Activated naive CD8-positive, alpha-beta T cell (primary cell): ENCODE measurements around the gene ARVCF.
A peak's percentile ranks its signal among the peaks of the same experiment; 100 is the strongest.

ENCODE experiments used
- H3K27ac Mint-ChIP-seq: one replicate; pipeline ENCODE4 v1.8.0; 2021; ENCODE audit warnings: mixed read lengths
- H3K27me3 Mint-ChIP-seq: one replicate; pipeline ENCODE4 v1.8.0; 2021; ENCODE audit warnings: mixed read lengths
- H3K36me3 Mint-ChIP-seq: one replicate; pipeline ENCODE4 v1.8.0; 2021; ENCODE audit warnings: mixed read lengths
- H3K4me1 Mint-ChIP-seq: one replicate; pipeline ENCODE4 v1.8.0; 2021; ENCODE audit warnings: low read depth, mixed read lengths
- H3K4me3 Mint-ChIP-seq: one replicate; pipeline ENCODE4 v1.8.0; 2021; ENCODE audit warnings: mild to moderate bottlenecking, mixed read lengths
- H3K9me3 Mint-ChIP-seq: one replicate; pipeline ENCODE4 v1.8.0; 2021; ENCODE audit warnings: low read depth, mixed read lengths

ARVCF gene

GRCh38 chr22:20027966-20028854, 11.6 kb upstream of the ARVCF start:
- no peaks in the 10 kb centered on the region for H3K36me3 Mint-ChIP-seq
- no peaks in the 10 kb centered on the region for H3K9me3 Mint-ChIP-seq
- H3K4me1 Mint-ChIP-seq = peaks cover 22% of the 10 kb centered on the region
- no peak overlapping the region for H3K4me3 Mint-ChIP-seq
- H3K27ac Mint-ChIP-seq = no peak overlapping the region
- no peaks in the 10 kb centered on the region for H3K27me3 Mint-ChIP-seq

GRCh38 chr22:20026996-20027601, 10.5 kb upstream of the ARVCF start:
- Mint-ChIP-seq H3K9me3 (no peaks in the 10 kb centered on the region), H3K27me3 (no peaks in the 10 kb centered on the region), H3K27ac (no peak overlapping the region)

DNA sequence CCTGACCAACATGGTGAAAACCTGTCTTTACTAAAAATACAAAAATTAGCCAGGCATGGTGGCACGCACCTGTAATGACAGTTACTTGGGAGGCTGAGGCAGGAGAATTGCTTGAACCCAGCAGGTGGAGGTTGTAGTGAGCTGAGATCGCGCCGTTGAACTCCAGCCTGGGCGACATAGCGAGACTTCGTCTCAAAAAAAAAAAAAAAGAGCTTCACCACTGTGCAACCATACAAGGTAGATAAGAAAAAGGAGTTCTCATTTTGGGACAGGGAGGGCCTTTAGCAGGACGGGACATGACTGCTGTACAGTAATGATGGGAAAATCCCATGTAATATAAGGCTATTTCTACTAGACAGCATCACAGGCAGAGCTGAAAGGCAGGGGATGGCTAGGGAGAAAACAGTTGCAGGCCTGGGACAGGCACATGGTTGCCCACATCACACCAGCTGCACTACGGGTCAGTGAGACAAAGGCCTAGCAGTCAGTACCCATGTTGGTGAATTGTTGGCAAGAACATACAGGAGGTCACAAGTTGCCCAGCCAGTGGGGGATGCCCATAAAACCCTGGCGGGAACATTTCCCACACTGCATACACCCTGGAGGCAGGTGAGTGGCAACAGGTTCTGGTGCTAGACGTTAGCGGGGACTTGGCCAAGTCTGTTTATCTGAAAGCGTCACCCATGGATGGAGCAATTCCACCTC, 9.7 kb upstream of the ARVCF start:
- Mint-ChIP-seq H3K36me3 (no peaks in the 10 kb centered on the region), H3K27ac (no peak overlapping the region), H3K9me3 (no peaks in the 10 kb centered on the region), H3K4me3 (no peak overlapping the region), H3K4me1 (peaks cover 27% of the 10 kb centered on the region), H3K27me3 (no peaks in the 10 kb centered on the region)

More at GRCh38 chr22:20026996-20027601, 10.5 kb upstream of the ARVCF start:
- H3K4me1 Mint-ChIP-seq = peaks cover 26% of the 10 kb centered on the region
- H3K36me3 Mint-ChIP-seq = no peaks in the 10 kb centered on the region
- no peak overlapping the region for H3K4me3 Mint-ChIP-seq

DNA sequence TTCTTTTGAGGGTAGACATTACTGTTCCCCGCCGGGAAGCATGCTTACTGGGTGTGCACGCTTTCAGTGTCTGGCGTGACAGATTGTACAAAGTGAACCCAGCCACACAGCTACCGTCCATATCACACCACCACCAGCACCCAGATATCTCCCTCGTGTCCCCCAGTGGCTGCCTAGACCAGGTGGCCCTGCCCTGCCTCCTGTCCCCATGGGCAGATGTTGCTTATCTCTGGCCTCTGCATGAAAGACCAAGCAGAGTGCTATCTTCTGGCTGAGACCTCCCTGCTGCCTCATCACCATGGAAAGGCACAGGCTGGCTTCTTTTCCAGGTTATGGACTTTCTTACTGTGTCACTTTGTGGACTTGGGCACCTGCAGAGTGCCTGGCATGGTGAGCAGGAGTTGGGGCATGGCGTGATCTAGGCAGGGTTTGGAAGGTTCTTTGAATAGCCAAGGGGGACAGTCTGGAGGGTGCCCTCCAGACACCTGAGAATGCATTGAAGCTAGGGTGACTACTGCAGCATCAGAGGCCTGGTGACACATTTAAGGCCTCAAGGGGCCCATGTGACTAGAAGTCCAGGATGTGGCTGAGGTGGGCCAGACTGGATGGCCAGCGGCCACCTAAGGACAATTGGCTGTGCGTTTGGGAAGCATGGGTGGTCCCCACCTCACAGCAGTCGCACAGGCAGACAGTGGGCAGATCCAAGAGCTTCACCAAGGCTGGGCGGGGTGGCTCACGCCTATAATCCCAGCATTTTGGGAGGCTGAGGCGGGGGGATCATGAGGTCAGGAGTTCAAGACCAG, 9.0 kb upstream of the ARVCF start:
- no peak overlapping the region for H3K27ac Mint-ChIP-seq
- no peaks in the 10 kb centered on the region for H3K27me3 Mint-ChIP-seq
- no peaks in the 10 kb centered on the region for H3K9me3 Mint-ChIP-seq
- H3K4me1 Mint-ChIP-seq = peaks cover 27% of the 10 kb centered on the region
- H3K36me3 Mint-ChIP-seq = no peaks in the 10 kb centered on the region
- no peak overlapping the region for H3K4me3 Mint-ChIP-seq

DNA sequence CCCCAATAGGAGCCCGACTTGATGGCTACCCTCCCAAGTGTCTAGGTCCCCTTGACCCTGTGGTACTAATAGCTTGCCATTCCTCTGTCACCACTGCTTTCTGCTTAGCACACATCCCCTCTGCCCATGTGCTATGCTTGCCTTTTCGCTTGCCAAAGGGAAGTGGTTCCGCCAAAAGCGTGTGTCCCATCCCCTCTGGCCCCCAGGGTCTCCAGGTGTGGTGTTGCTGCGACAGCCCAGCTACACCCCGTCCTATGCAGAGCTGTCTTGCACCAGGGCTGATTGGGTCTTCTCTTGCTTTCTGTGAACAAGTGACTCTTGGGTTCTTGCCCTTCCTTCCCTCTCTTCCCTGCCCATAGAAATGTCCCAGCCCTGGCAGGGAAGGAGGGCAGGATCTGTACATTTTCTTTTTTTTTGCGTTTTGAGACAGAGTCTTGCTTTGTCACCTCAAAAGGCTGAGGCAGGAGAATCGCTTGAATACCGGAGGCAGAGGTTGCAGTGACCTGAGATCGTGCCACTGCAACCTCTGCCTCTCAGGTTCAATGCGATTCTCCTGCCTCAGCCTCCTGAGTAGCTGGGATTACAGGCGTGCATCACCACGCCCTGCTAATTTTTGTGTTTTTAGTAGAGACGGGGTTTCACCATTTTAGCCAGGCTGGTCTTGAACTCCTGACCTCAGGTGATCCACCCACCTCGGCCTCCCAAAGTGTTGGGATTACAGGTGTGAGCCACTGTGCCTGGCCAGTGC, 8.2 kb upstream of the ARVCF start:
- peaks cover 29% of the 10 kb centered on the region for H3K4me1 Mint-ChIP-seq
- H3K36me3 Mint-ChIP-seq = no peaks in the 10 kb centered on the region
- H3K27ac Mint-ChIP-seq = no peak overlapping the region
- H3K4me3 Mint-ChIP-seq = no peak overlapping the region
- no peaks in the 10 kb centered on the region for H3K9me3 Mint-ChIP-seq
- no peaks in the 10 kb centered on the region for H3K27me3 Mint-ChIP-seq

- Mint-ChIP-seq H3K27ac (no peak overlapping the region), H3K36me3 (no peaks in the 10 kb centered on the region), H3K4me3 (no peak overlapping the region), H3K4me1 (peaks cover 28% of the 10 kb centered on the region), H3K27me3 (no peaks in the 10 kb centered on the region), H3K9me3 (no peaks in the 10 kb centered on the region)
Observed at GRCh38 chr22:20024225-20024624, 7.6 kb upstream of the ARVCF start.

DNA sequence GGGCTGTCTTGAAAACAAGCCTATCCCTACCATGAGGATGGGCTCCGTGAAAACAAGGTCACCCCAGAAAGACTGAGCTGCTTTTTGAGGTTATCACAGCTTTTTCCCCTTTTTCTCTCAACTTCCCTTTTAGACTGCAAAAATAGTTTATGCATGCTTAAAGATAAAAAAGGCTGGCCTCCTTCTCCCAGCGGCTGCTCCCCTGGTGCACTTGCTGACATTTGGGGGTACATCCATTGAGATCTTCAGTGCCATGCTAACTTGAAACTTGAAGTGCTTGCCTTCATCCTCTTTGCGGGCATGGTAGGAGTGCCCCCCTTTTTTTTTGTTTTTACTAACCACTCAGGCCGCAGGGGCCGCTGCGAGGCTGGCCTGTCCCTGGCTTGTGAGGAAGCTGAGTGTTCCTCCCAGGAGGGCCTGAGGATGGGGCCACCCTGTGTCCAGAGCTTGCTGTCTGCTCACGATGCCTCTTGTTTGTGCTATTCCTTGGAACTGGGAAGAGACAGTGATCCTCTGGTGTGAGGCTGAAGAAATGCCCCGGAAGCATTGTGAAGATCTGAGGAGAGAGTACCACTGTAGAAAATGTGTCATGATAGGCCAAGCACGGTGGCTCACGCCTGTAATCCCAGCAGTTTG, 6.5 kb upstream of the ARVCF start:
- Mint-ChIP-seq H3K4me1 (peaks cover 28% of the 10 kb centered on the region), H3K27ac (peak overlapping the region; percentile 46), H3K36me3 (no peaks in the 10 kb centered on the region), H3K27me3 (no peaks in the 10 kb centered on the region), H3K4me3 (peak overlapping the region; percentile 58), H3K9me3 (no peaks in the 10 kb centered on the region)

DNA sequence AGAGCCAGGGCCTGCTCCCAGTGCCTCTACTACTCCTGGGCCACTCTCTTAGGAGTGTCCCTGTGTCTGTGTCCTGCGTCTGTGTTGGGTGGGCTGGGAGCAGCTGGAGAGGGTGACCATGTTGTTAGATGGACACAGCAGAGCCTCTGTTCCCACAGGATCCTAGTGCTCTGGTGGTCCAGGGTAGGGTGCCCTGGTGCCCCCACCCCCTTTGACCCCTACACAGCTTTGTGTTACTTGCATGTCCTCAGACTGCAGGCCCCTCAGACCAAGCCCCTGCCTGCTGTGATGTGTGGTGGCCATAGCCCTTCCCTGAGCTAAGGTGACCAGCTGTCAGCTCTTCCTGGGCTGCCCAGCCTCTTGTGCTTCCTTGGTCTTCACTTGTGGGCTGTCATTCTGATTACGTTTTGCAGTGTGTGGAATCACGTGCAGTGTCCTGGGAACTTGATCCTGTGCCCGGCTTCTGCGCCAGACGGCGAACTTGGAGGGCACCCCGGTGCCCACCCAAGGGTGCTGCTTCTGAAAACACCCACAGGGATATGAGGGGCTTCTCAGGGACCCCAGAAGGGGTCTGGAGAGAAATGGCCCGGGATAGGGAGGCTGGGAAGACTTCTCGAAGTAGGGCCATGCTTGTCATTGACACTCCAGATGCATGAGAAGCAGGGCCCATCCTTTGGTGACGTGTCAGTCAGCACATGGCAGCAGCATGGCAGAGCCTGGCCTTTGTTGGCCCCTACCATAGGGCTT, 5.8 kb upstream of the ARVCF start:
- Mint-ChIP-seq H3K4me1 (peaks cover 30% of the 10 kb centered on the region), H3K27ac (peak overlapping the region; percentile 72), H3K9me3 (no peaks in the 10 kb centered on the region), H3K36me3 (no peaks in the 10 kb centered on the region), H3K4me3 (peak overlapping the region; percentile 90), H3K27me3 (no peaks in the 10 kb centered on the region)

DNA sequence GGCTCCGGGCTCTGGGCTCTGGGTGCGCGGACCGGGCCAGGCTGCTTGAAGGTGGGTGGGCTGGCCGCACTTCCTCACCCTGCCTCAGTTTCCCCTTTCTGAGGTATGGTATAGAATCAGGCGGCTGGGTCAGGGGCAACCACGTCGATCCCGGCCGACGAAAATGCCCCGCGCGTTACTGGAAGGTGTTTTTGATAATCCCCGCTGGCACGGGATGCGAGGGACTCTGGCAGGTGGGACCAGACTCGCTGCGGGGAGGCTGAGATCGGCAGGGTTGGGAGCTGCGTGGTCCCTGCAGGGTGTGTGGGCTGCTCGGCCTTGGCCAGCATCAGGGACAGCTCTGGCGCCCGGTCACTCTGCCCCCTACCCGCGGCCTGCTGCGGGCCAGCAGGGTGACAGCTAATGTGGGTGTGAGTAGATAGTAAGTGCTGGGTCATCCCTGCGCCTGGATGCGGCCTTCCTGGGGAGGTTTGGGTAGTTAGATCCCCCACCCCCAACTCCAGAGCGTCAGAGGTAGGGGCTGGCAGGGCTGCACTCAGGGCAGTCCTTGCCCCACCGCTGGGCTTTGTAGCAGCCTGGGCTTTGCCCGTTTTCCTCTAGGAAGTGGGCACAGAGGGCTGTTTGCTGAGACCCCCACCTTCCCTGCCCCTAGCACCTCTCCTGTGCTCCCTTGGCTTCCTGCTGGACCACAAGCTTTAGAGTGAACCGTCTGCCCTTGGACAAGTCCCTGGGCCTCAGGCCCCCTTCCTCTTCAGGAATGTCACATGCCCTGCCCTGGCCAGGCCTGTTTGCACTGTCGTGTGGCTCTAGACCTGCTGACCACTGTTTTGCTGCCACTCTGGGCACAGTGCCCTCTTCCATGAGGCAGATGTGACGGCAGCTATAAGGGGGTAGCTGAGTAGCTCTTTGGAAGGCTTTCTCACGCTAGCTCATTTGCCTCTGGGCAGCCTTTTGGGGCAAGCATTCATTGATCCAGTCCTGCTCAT, 4.9 kb upstream of the ARVCF start:
- Mint-ChIP-seq H3K9me3 (no peaks in the 10 kb centered on the region), H3K27ac (peak overlapping the region; percentile 73), H3K27me3 (no peaks in the 10 kb centered on the region), H3K36me3 (no peaks in the 10 kb centered on the region), H3K4me1 (peaks cover 29% of the 10 kb centered on the region), H3K4me3 (peak overlapping the region; percentile 90)

GRCh38 chr22:20020533-20021195, 4.0 kb upstream of the ARVCF start, which contains the start of gene TANGO2:
Gene TANGO2, plus strand, starts transcription at chr22:20021110. Its CDS starts 15,689 bp downstream, at chr22:20036799.
- Mint-ChIP-seq H3K27me3 (no peaks in the 10 kb centered on the region), H3K4me3 (peak within 1 kb of the TSS; percentile 90), H3K9me3 (no peaks in the 10 kb centered on the region), H3K36me3 (no peaks in the 10 kb centered on the region), H3K27ac (peak within 1 kb of the TSS; percentile 73), H3K4me1 (peaks cover 27% of the 10 kb centered on the region)

DNA sequence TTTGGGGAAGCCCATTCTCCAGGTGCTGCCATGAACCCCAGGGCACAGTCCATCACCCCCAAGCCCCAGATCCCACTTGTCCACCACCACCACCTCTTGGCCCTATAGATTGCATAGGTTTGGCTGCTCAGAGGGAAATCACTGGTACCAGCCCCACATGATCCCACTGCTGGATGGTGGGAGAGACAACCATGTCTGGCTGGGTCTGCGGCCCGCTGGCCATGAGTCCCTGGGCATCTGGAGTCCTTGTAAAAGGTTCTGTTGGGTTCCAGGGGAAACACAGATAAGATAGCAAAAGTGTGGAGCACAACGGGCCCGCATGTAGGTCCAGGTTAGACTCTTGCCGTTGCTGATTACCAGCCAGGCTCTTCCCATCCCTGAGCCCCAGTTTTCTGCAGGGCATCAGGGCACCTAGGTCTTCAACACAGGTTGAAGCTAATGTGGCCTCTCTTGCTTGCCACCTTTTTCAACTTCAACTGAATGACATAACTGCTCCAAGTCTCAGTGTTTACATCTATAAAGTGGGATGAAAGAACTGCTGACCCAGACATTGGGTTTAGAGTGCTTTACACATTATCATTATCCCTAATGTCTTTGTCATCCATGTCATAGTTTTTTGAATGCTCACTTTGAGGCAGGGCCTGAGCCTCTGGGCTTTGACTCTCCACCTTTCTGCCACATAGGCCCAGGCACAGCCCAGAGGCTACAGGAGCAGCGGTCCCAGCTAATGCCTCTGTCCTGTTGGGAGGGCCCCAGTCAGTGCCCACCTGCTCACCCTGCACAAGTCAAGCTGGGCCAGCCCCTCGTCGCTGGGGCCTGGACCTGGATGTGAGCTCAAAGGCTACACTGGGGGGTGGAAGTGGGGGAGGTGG, 3.3 kb upstream of the ARVCF start:
- Mint-ChIP-seq H3K9me3 (no peaks in the 10 kb centered on the region), H3K4me1 (peaks cover 31% of the 10 kb centered on the region), H3K4me3 (peak overlapping the region; percentile 88), H3K27me3 (no peaks in the 10 kb centered on the region), H3K27ac (peak overlapping the region; percentile 73), H3K36me3 (no peaks in the 10 kb centered on the region)
